H9 (cell line): ENCODE results near the gene IARS1. TPM values are rescaled to one million over a fixed set of nuclear protein-coding genes. Genes with fewer than 3 reads are reported as not detected.

Experiments
- DNase-seq: peaks from one replicate; pipeline ENCODE4 v3.0.0-alpha.2; 2017
- H2AFZ ChIP-seq: one replicate; pipeline ENCODE4 v1.6.1; 2013; ENCODE audit warnings: mild to moderate bottlenecking, low read length, control low read depth, moderate library complexity
- H2AK5ac ChIP-seq: 2 replicates; pipeline ENCODE4 v1.6.1; 2013; ENCODE audit warnings: low read length, control low read depth, mixed read lengths; ENCODE audit not compliant: insufficient read length
- H2BK120ac ChIP-seq: one replicate; pipeline ENCODE4 v1.6.1; 2013; ENCODE audit warnings: low read depth, mild to moderate bottlenecking, low read length, control low read depth, inconsistent platforms; ENCODE audit not compliant: poor library complexity, severe bottlenecking
- H2BK12ac ChIP-seq: 2 replicates; pipeline ENCODE4 v1.6.1; 2013; ENCODE audit warnings: low read length, control low read depth, mixed read lengths, low read depth; ENCODE audit not compliant: insufficient read length
- H2BK15ac ChIP-seq: 2 replicates; pipeline ENCODE4 v1.6.1; 2013; ENCODE audit warnings: low read depth, low read length, control low read depth
- H2BK20ac ChIP-seq: one replicate; pipeline ENCODE4 v1.6.1; 2013; ENCODE audit warnings: low read depth, mild to moderate bottlenecking, low read length, control low read depth, inconsistent platforms; ENCODE audit not compliant: poor library complexity, severe bottlenecking
- H2BK5ac ChIP-seq: 2 replicates; pipeline ENCODE4 v1.6.1; 2013; ENCODE audit warnings: low read length, control low read depth, mixed read lengths; ENCODE audit not compliant: insufficient read length
- H3K14ac ChIP-seq: 2 replicates; pipeline ENCODE4 v1.6.1; 2013; ENCODE audit warnings: low read length, control low read depth; ENCODE audit not compliant: insufficient read depth
- H3K18ac ChIP-seq: 2 replicates; pipeline ENCODE4 v1.6.1; 2013; ENCODE audit warnings: low read depth, mild to moderate bottlenecking, mixed read lengths, low read length, control low read depth; ENCODE audit not compliant: insufficient read length
- H3K23ac ChIP-seq: 2 replicates; pipeline ENCODE4 v1.6.1; 2013; ENCODE audit warnings: low read length, control low read depth, mixed read lengths, low read depth; ENCODE audit not compliant: insufficient read length
- H3K23me2 ChIP-seq: 2 replicates; pipeline ENCODE4 v1.6.1; 2013; ENCODE audit warnings: low read depth, mild to moderate bottlenecking, mixed read lengths, low read length, control low read depth; ENCODE audit not compliant: insufficient read length, poor library complexity, severe bottlenecking
- H3K27ac ChIP-seq: 2 replicates; pipeline ENCODE4 v1.5.1; 2013; ENCODE audit warnings: low read length, control low read depth, mixed read lengths, low read depth; ENCODE audit not compliant: insufficient read length
- H3K27me3 ChIP-seq: 2 replicates; pipeline ENCODE4 v1.6.1; 2013; ENCODE audit warnings: low read length, control low read depth, inconsistent platforms; ENCODE audit not compliant: insufficient read depth
- H3K4ac ChIP-seq: 2 replicates; pipeline ENCODE4 v1.6.1; 2013; ENCODE audit warnings: low read depth, mild to moderate bottlenecking, control low read depth, inconsistent platforms, low read length, moderate library complexity
- H3K4me1 ChIP-seq: 2 replicates; pipeline ENCODE4 v1.6.1; 2013; ENCODE audit warnings: low read length, control low read depth, inconsistent platforms; ENCODE audit not compliant: insufficient read depth
- H3K4me2 ChIP-seq: 2 replicates; pipeline ENCODE4 v1.6.1; 2013; ENCODE audit warnings: low read length, control low read depth, mixed read lengths; ENCODE audit not compliant: insufficient read length, insufficient read depth
- H3K56ac ChIP-seq: 2 replicates; pipeline ENCODE4 v1.6.1; 2013; ENCODE audit warnings: low read depth, mild to moderate bottlenecking, mixed read lengths, low read length, control low read depth; ENCODE audit not compliant: insufficient read length
- H3K79me1 ChIP-seq: 2 replicates; pipeline ENCODE4 v1.6.1; 2013; ENCODE audit warnings: low read depth, mild to moderate bottlenecking, moderate library complexity, low read length, control low read depth, inconsistent platforms; ENCODE audit not compliant: insufficient read depth, poor library complexity, severe bottlenecking
- H3K79me2 ChIP-seq: 2 replicates; pipeline ENCODE4 v1.6.1; 2013; ENCODE audit warnings: low read length, control low read depth, inconsistent platforms; ENCODE audit not compliant: insufficient read depth
- H3K9ac ChIP-seq: 2 replicates; pipeline ENCODE4 v1.6.1; 2013; ENCODE audit warnings: low read length, control low read depth, mixed read lengths; ENCODE audit not compliant: insufficient read length; ENCODE audit errors: extremely low read depth
- H3K9me3 ChIP-seq: one replicate; pipeline ENCODE4 v1.6.1; 2013; ENCODE audit warnings: low read depth, low read length, inconsistent platforms; ENCODE audit not compliant: control insufficient read depth
- H3T11ph ChIP-seq: one replicate; pipeline ENCODE4 v1.6.1; 2013; ENCODE audit warnings: mild to moderate bottlenecking, low read length, control low read depth, inconsistent platforms
- H4K20me1 ChIP-seq: one replicate; pipeline ENCODE4 v1.6.1; 2013; ENCODE audit not compliant: control insufficient read depth, insufficient read length, insufficient read depth
- H4K5ac ChIP-seq: 2 replicates; pipeline ENCODE4 v1.6.1; 2013; ENCODE audit warnings: low read depth, mild to moderate bottlenecking, mixed read lengths, low read length, control low read depth; ENCODE audit not compliant: insufficient read length
- H4K8ac ChIP-seq: replicated peaks from 2 replicates; pipeline ENCODE4 v1.6.1; 2013; ENCODE audit warnings: low read length, control low read depth, mixed read lengths, low read depth; ENCODE audit not compliant: insufficient read length
- H4K91ac ChIP-seq: 2 replicates; pipeline ENCODE4 v1.6.1; 2013; ENCODE audit warnings: low read depth, mild to moderate bottlenecking, moderate library complexity, mixed read lengths, low read length, control low read depth; ENCODE audit not compliant: insufficient read length
- H3K27ac Mint-ChIP-seq, 3 experiments: 2 replicates in 2 of 3; 3 replicates in 1 of 3; pipeline ENCODE4 v1.8.0; 2020 to 2021; ENCODE audit warnings: mixed read lengths in 3 of 3, mild to moderate bottlenecking in 1 of 3, moderate library complexity in 1 of 3
- H3K27me3 Mint-ChIP-seq: 2 replicates; pipeline ENCODE4 v1.8.0; 2021; ENCODE audit warnings: low read depth, mild to moderate bottlenecking, moderate library complexity, mixed read lengths
- H3K36me3 Mint-ChIP-seq, 3 experiments: 2 replicates in 2 of 3; 3 replicates in 1 of 3; pipeline ENCODE4 v1.8.0; 2020 to 2021; ENCODE audit warnings: low read depth in 3 of 3, mixed read lengths in 3 of 3; ENCODE audit not compliant: insufficient read depth in 1 of 3
- H3K4me1 Mint-ChIP-seq, 2 experiments: 2 replicates each; pipeline ENCODE4 v1.8.0; 2020; ENCODE audit warnings: mixed read lengths in 2 of 2
- H3K4me3 Mint-ChIP-seq, 2 experiments: 2 replicates in 1 of 2; 3 replicates in 1 of 2; pipeline ENCODE4 v1.8.0; 2020 to 2021; ENCODE audit warnings: mild to moderate bottlenecking in 2 of 2, mixed read lengths in 2 of 2, moderate library complexity in 1 of 2
- H3K9me3 Mint-ChIP-seq, 2 experiments: 2 replicates in 1 of 2; 3 replicates in 1 of 2; pipeline ENCODE4 v1.8.0; 2020; ENCODE audit warnings: mild to moderate bottlenecking in 2 of 2, mixed read lengths in 2 of 2, moderate library complexity in 1 of 2
- WGBS: extraction: QIAGEN DNeasy Blood & Tissue Kit; methylation state at CpG from one replicate; pipeline ENCODE4 v1.1.7; 2013; ENCODE audit warnings: missing lambda C conversion rate, low lambda C conversion rate, mixed read lengths; ENCODE audit not compliant: insufficient read length; ENCODE audit errors: extremely low coverage; 5-methylcytosine and 5-hydroxymethylcytosine counted together
- total RNA-seq: library from RNA; stranded (reverse); gene quantifications from 2 replicates; pipeline ENCODE4 v1.2.1, GENCODE V29; 2021
- TF ChIP-seq, protein P1 (sequence below): fragments of 200-600 bp; sonication (generic); conservative IDR thresholded peaks from 3 replicates; pipeline ENCODE4 v1.8.0; 2021; ENCODE audit warnings: antibody characterized with exemption, mild to moderate bottlenecking

IARS1 gene
- total RNA-seq, 1 experiment from 2014 or later: 234 TPM

DNA sequence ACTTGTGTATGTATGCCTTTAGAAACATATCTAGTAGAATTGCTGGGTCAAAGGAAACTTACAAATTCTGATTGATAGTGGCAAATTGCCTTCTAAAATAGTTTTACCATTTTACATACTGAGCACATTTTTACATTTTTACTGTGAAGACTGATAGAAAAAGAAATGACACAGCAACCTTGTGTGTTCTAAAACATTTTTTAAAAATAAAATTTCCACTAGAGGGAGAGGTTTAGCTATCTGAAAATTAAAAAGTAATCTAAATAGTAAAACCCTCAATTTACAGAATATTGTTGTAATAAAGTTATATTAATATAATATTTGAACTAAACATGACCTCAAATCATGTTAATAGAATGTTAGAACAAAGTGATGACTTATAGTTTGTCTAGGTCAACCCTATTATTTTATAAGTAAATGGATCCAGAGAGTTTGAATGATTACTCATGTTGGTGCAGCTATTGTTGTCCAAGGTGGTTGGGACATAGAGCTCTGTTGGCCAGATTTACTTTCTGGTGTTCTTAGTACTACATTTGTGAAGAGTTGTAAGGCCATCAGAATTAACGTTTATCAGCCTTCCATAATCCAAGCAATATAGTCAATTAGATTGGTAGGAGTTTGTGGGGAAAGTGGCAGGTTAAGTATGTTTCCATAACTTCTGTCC, 49.5 kb upstream of the IARS1 start:
- Histone ChIP-seq H3K9ac (no peak overlapping the region), H2AFZ (no peak overlapping the region), H3T11ph (no peak overlapping the region), H3K23me2 (no peaks in the 10 kb centered on the region), H3K4ac (no peak overlapping the region), H4K91ac (no peak overlapping the region), H2AK5ac (no peak overlapping the region), H3K56ac (no peak overlapping the region), H2BK120ac (no peak overlapping the region), H4K20me1 (no peaks in the 10 kb centered on the region), H4K8ac (no peak overlapping the region), H3K27me3 (no peaks in the 10 kb centered on the region), H3K79me1 (no peaks in the 10 kb centered on the region), H3K27ac (no peak overlapping the region), H3K4me1 (no peaks in the 10 kb centered on the region), H3K23ac (no peak overlapping the region), H3K14ac (no peak overlapping the region), H2BK12ac (no peak overlapping the region), H3K9me3 (peaks cover 5% of the 10 kb centered on the region), H2BK5ac (no peak overlapping the region), H4K5ac (no peak overlapping the region), H3K4me2 (no peak overlapping the region), H3K79me2 (no peaks in the 10 kb centered on the region), H2BK20ac (no peak overlapping the region), H2BK15ac (no peak overlapping the region), H3K18ac (no peak overlapping the region)
- Mint-ChIP-seq H3K4me1 (peaks cover 2 to 3% of the 10 kb centered on the region in 2 experiments; a peak in 3 of 4 replicates), H3K4me3 (no peak overlapping the region), H3K9me3 (peaks cover 4% of the 10 kb centered on the region in 2 experiments), H3K27me3 (no peaks in the 10 kb centered on the region), H3K36me3 (peaks cover 22 to 35% (median 32%) of the 10 kb centered on the region in 3 experiments), H3K27ac (no peak overlapping the region)
- DNase-seq: no peak
- TF ChIP-seq, protein P1, sequence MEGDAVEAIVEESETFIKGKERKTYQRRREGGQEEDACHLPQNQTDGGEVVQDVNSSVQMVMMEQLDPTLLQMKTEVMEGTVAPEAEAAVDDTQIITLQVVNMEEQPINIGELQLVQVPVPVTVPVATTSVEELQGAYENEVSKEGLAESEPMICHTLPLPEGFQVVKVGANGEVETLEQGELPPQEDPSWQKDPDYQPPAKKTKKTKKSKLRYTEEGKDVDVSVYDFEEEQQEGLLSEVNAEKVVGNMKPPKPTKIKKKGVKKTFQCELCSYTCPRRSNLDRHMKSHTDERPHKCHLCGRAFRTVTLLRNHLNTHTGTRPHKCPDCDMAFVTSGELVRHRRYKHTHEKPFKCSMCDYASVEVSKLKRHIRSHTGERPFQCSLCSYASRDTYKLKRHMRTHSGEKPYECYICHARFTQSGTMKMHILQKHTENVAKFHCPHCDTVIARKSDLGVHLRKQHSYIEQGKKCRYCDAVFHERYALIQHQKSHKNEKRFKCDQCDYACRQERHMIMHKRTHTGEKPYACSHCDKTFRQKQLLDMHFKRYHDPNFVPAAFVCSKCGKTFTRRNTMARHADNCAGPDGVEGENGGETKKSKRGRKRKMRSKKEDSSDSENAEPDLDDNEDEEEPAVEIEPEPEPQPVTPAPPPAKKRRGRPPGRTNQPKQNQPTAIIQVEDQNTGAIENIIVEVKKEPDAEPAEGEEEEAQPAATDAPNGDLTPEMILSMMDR: no peak
- WGBS: no CpG with 5 or more reads among the region's 1 CpG
